Measurements from ENCODE around the gene FBXL14. TPM values are rescaled to one million over a fixed set of nuclear protein-coding genes. Genes with fewer than 3 reads are reported as not detected.
"Not testable (repeated sequence)": the region's sequence is repeated elsewhere in the genome, so short reads cannot be mapped to it uniquely, and the experiment has no call there.

Gene FBXL14
- polyA plus RNA-seq, 2 of the 4 experiments (the other 2 are of a cell fraction), result 6.7 to 7.1 TPM

GRCh38 chr12:1558108-1558507, 36.3 kb downstream of the FBXL14 start:
- POLR2A ChIA-PET, ATAC-seq, FAIRE-seq: not testable (repeated sequence)

DNA sequence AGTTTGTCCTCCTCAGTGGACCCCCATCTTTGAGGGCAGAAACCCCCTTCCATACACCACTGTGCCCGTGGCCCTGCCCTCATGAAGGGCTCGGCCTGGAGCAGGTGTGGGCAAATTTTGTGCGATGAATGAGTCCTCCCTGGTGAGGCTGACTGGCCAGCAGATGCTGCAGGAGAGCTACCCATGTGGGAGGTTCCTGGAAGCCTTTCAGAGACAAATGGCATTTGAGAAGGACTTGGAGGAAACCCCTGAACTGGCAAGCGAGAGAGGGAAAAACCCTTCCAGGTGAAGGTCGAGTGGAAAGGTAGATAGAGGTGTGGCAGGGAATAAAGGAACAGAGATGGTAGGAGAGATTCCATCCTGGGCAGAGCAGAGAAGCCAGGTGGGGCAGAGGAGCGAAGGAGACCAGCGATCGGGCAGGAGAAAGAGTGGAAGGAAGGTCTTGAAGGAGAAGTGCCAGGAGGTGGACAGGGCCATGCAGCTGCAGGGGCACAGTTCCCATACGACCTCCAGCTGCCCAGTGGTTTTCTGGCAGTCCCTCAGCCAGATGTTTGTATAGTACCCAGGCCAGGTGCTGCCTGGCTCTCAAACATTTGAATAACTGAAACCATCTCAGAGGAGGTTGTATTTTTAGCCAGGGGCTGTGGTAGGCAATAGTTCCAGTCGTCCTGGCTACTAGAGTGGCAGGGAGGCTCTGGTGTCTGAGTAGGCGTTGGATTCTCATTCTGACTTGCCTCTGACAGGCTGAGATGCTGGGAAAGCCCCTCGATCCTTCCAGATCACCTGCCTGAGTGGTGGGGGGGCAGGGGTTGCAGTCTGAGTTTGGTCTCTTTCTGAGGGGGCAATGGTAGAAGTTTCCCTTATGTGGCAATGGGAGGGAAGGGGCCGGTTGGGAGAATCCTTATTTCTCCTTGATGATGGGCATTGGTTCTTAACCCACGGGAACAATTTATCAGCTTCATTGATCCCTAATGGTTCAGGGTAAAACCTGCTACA, 40.1 kb downstream of the FBXL14 start:
- Histone ChIP-seq H3K4me3 (no peak overlapping the region), H3K4me2 (no peak overlapping the region), H3K9me3 (no peaks in the 10 kb centered on the region), H3K27ac (no peak overlapping the region), H3K4me1 (no peaks in the 10 kb centered on the region)
- WGBS (ENCODE audit: missing lambda C conversion rate), result 57% methylated on average over 14 of the region's 14 CpGs
- TF ChIP-seq, protein P1, sequence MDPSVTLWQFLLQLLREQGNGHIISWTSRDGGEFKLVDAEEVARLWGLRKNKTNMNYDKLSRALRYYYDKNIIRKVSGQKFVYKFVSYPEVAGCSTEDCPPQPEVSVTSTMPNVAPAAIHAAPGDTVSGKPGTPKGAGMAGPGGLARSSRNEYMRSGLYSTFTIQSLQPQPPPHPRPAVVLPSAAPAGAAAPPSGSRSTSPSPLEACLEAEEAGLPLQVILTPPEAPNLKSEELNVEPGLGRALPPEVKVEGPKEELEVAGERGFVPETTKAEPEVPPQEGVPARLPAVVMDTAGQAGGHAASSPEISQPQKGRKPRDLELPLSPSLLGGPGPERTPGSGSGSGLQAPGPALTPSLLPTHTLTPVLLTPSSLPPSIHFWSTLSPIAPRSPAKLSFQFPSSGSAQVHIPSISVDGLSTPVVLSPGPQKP (IDR thresholded peaks at IDR 0.05; ENCODE audit: low read depth, low read length), result no peak
- TF ChIP-seq CBX8 (IDR thresholded peaks at IDR 0.05) (no peak), JUNB (IDR thresholded peaks at IDR 0.05) (no peak), SMC3 (IDR thresholded peaks at IDR 0.05) (no peak), MAZ (IDR thresholded peaks at IDR 0.05; ENCODE audit: borderline replicate concordance, low read depth, low read length) (no peak), GATA3 (IDR thresholded peaks at IDR 0.05; ENCODE audit: borderline replicate concordance) (no peak), CHD2 (IDR thresholded peaks at IDR 0.05; ENCODE audit: low read length, partially characterized antibody) (no peak), HEYL (CRISPR knock-in tag; IDR thresholded peaks at IDR 0.05) (no peak), MAFK (IDR thresholded peaks at IDR 0.05; ENCODE audit: partially characterized antibody) (no peak), REST (IDR thresholded peaks at IDR 0.05) (no peak), SREBF2 (IDR thresholded peaks at IDR 0.05) (no peak), ATOH8 (CRISPR knock-in tag; IDR thresholded peaks at IDR 0.05; ENCODE audit: low read depth) (no peak), CBX2 (IDR thresholded peaks at IDR 0.05; ENCODE audit: borderline replicate concordance, low read depth) (no peak), EHF (CRISPR knock-in tag; IDR thresholded peaks at IDR 0.05) (no peak), HDAC2 (IDR thresholded peaks at IDR 0.05) (no peak), EHMT2 (IDR thresholded peaks at IDR 0.05; ENCODE audit: low read depth) (no peak), CEBPB (IDR thresholded peaks at IDR 0.05) (no peak), NFE2L2 (conservative IDR thresholded peaks at IDR 0.05; ENCODE audit: low read length) (no peak)
- FAIRE-seq (no peak), DNase-seq (ENCODE audit: low read depth in 1 of 2, low spot score in 1 of 2) (no peak), ATAC-seq (peak in 1 of 2 experiments; percentile 22; a peak in 1 of 6 replicates)
- CTCF ChIA-PET, result interaction anchor here (0.6 to 1.5 kb wide), 6 partner anchors 8 to 436 kb away, joined by 3 to 4 read pairs (median 3); no protein-coding TSS in a partner anchor
- POLR2A ChIA-PET, result no interaction called here

More at GRCh38 chr12:1558108-1558507, 36.3 kb downstream of the FBXL14 start:
- not testable (repeated sequence) for H3K4me2 ChIP-seq; H3K27ac ChIP-seq; H3K4me1 ChIP-seq; H3K4me3 ChIP-seq; H3K9me3 ChIP-seq; DNase-seq (ENCODE audit: low read depth in 1 of 2, low spot score in 1 of 2)
- WGBS (ENCODE audit: missing lambda C conversion rate), result 72% methylated on average over 15 of the region's 15 CpGs
- CTCF ChIA-PET, result interaction anchor here (2.1 to 4.2 kb wide), 2 partner anchors 25 to 440 kb away, joined by 7 to 17 read pairs; no protein-coding TSS in a partner anchor
